ENCODE results near the gene PTTG1. TPM values are rescaled to one million over a fixed set of nuclear protein-coding genes. Genes with fewer than 3 reads are reported as not detected.

The PTTG1 gene
- total RNA-seq, 4 donors from 2014 or later = 31.7 to 98.9 (median 49.9) TPM

GRCh38 chr5:160463740-160464465, 42.2 kb downstream of the PTTG1 start:
- Histone ChIP-seq H3K4me3 (no peak overlapping the region), H3K27me3 (no peaks in the 10 kb centered on the region), H3K9me3 (no peaks in the 10 kb centered on the region), H3K4me1 (peaks cover 22% of the 10 kb centered on the region), H3K36me3 (no peaks in the 10 kb centered on the region), H3K27ac (no peak overlapping the region)
- DNase-seq (ENCODE audit: low spot score in 2 of 2) = no peak
- no peak for TF ChIP-seq POLR2AphosphoS5 (IDR thresholded peaks at IDR 0.05)
- TF ChIP-seq CTCF (IDR thresholded peaks at IDR 0.05) = no peak
- TF ChIP-seq EP300 (IDR thresholded peaks at IDR 0.05) = no peak
- TF ChIP-seq POLR2A (IDR thresholded peaks at IDR 0.05) = no peak
- WGBS = 72% methylated on average over 7 of the region's 7 CpGs

- 61% methylated on average over 3 of the region's 4 CpGs for WGBS
- Histone ChIP-seq H3K4me1 (peaks cover 22% of the 10 kb centered on the region), H3K27me3 (no peaks in the 10 kb centered on the region), H3K36me3 (no peaks in the 10 kb centered on the region), H3K9me3 (no peaks in the 10 kb centered on the region), H3K27ac (no peak overlapping the region), H3K4me3 (no peak overlapping the region)
- DNase-seq (ENCODE audit: low spot score in 2 of 2) = no peak
- no peak for TF ChIP-seq EP300 (IDR thresholded peaks at IDR 0.05)
- no peak for TF ChIP-seq CTCF (IDR thresholded peaks at IDR 0.05)
- no peak for TF ChIP-seq POLR2AphosphoS5 (IDR thresholded peaks at IDR 0.05)
- TF ChIP-seq POLR2A (IDR thresholded peaks at IDR 0.05) = no peak
Observed at GRCh38 chr5:160464466-160464797, 42.8 kb downstream of the PTTG1 start.

- Histone ChIP-seq H3K4me3 (no peak overlapping the region), H3K27ac (no peak overlapping the region), H3K4me1 (peaks cover 32% of the 10 kb centered on the region), H3K9me3 (no peaks in the 10 kb centered on the region), H3K27me3 (no peaks in the 10 kb centered on the region), H3K36me3 (no peaks in the 10 kb centered on the region)
- no peak for DNase-seq (ENCODE audit: low spot score in 2 of 2)
- no peak for TF ChIP-seq POLR2A (IDR thresholded peaks at IDR 0.05)
- 88% methylated on average over 5 of the region's 5 CpGs for WGBS
Observed at GRCh38 chr5:160466116-160466515, 44.5 kb downstream of the PTTG1 start.

- no peak for TF ChIP-seq CTCF (IDR thresholded peaks at IDR 0.05)
- no peak for TF ChIP-seq POLR2AphosphoS5 (IDR thresholded peaks at IDR 0.05)
- TF ChIP-seq POLR2A (IDR thresholded peaks at IDR 0.05) = no peak
- no peak for TF ChIP-seq EP300 (IDR thresholded peaks at IDR 0.05)
- Histone ChIP-seq H3K4me3 (peak overlapping the region; percentile 47), H3K27ac (peak overlapping the region; percentile 56), H3K4me1 (peaks cover 41% of the 10 kb centered on the region), H3K9me3 (no peaks in the 10 kb centered on the region), H3K36me3 (no peaks in the 10 kb centered on the region), H3K27me3 (no peaks in the 10 kb centered on the region)
- WGBS = 72% methylated on average over 9 of the region's 9 CpGs
- no peak for DNase-seq (ENCODE audit: low spot score in 2 of 2)
Observed at GRCh38 chr5:160466889-160467554, 45.4 kb downstream of the PTTG1 start.

- Histone ChIP-seq H3K36me3 (no peaks in the 10 kb centered on the region), H3K4me3 (peak overlapping the region; percentile 47), H3K27ac (peak overlapping the region; percentile 56), H3K9me3 (no peaks in the 10 kb centered on the region), H3K4me1 (peaks cover 42% of the 10 kb centered on the region), H3K27me3 (no peaks in the 10 kb centered on the region)
- no peak for TF ChIP-seq POLR2A (IDR thresholded peaks at IDR 0.05)
- no peak for TF ChIP-seq POLR2AphosphoS5 (IDR thresholded peaks at IDR 0.05)
- TF ChIP-seq EP300 (IDR thresholded peaks at IDR 0.05) = no peak
- no peak for TF ChIP-seq CTCF (IDR thresholded peaks at IDR 0.05)
- DNase-seq (ENCODE audit: low spot score in 2 of 2) = peak; percentile 79 to 86
- WGBS = 12% methylated on average over 25 of the region's 29 CpGs
Observed at GRCh38 chr5:160467555-160468362, 46.1 kb downstream of the PTTG1 start.
